ENCODE results near the gene STOM. TPM values are rescaled to one million over a fixed set of nuclear protein-coding genes. Genes with fewer than 3 reads are reported as not detected.

STOM gene
- total RNA-seq, 1 donor from 2014 or later: 16.1 TPM

GRCh38 chr9:121331992-121332685, 37.9 kb downstream of the STOM start:
- peak overlapping the region; percentile 11 for H3K4me3 Mint-ChIP-seq (ENCODE audit: unreplicated experiment)
- peaks cover 26% of the 10 kb centered on the region for H3K36me3 Mint-ChIP-seq (ENCODE audit: low read depth, unreplicated experiment)
- no peak for TF ChIP-seq CTCF (IDR thresholded peaks at IDR 0.05; ENCODE audit: unreplicated experiment)
- no peak for DNase-seq (ENCODE audit: low spot score)
- H3K27me3 Mint-ChIP-seq (ENCODE audit: unreplicated experiment): peaks cover 1% of the 10 kb centered on the region
- H3K4me1 Mint-ChIP-seq (ENCODE audit: unreplicated experiment): no peaks in the 10 kb centered on the region
- H3K9me3 Mint-ChIP-seq (ENCODE audit: unreplicated experiment): no peaks in the 10 kb centered on the region
- H3K27ac Mint-ChIP-seq (ENCODE audit: unreplicated experiment): no peak overlapping the region

GRCh38 chr9:121331549-121331948, 38.5 kb downstream of the STOM start:
- H3K4me1 Mint-ChIP-seq (ENCODE audit: unreplicated experiment): no peaks in the 10 kb centered on the region
- TF ChIP-seq CTCF (IDR thresholded peaks at IDR 0.05; ENCODE audit: unreplicated experiment): no peak
- no peak for DNase-seq (ENCODE audit: low spot score)
- no peak overlapping the region for H3K27ac Mint-ChIP-seq (ENCODE audit: unreplicated experiment)
- H3K27me3 Mint-ChIP-seq (ENCODE audit: unreplicated experiment): peaks cover 1% of the 10 kb centered on the region
- H3K36me3 Mint-ChIP-seq (ENCODE audit: low read depth, unreplicated experiment): peaks cover 26% of the 10 kb centered on the region
- no peaks in the 10 kb centered on the region for H3K9me3 Mint-ChIP-seq (ENCODE audit: unreplicated experiment)
- H3K4me3 Mint-ChIP-seq (ENCODE audit: unreplicated experiment): no peak overlapping the region

GRCh38 chr9:121328876-121329681, 41.0 kb downstream of the STOM start:
- Mint-ChIP-seq H3K9me3 (ENCODE audit: unreplicated experiment) (no peaks in the 10 kb centered on the region), H3K36me3 (ENCODE audit: low read depth, unreplicated experiment) (peaks cover 36% of the 10 kb centered on the region), H3K4me1 (ENCODE audit: unreplicated experiment) (peaks cover 3% of the 10 kb centered on the region), H3K4me3 (ENCODE audit: unreplicated experiment) (peak overlapping the region; percentile 66), H3K27ac (ENCODE audit: unreplicated experiment) (peak overlapping the region; percentile 13), H3K27me3 (ENCODE audit: unreplicated experiment) (peaks cover 4% of the 10 kb centered on the region)
- no peak for DNase-seq (ENCODE audit: low spot score)
- TF ChIP-seq CTCF (IDR thresholded peaks at IDR 0.05; ENCODE audit: unreplicated experiment): no peak

- no peak for TF ChIP-seq CTCF (IDR thresholded peaks at IDR 0.05; ENCODE audit: unreplicated experiment)
- Mint-ChIP-seq H3K9me3 (ENCODE audit: unreplicated experiment) (no peaks in the 10 kb centered on the region), H3K4me3 (ENCODE audit: unreplicated experiment) (no peak overlapping the region), H3K36me3 (ENCODE audit: low read depth, unreplicated experiment) (peaks cover 42% of the 10 kb centered on the region), H3K27ac (ENCODE audit: unreplicated experiment) (no peak overlapping the region), H3K4me1 (ENCODE audit: unreplicated experiment) (peaks cover 3% of the 10 kb centered on the region), H3K27me3 (ENCODE audit: unreplicated experiment) (peaks cover 4% of the 10 kb centered on the region)
- DNase-seq (ENCODE audit: low spot score): no peak
Observed at GRCh38 chr9:121328476-121328875, 41.6 kb downstream of the STOM start.
